T-helper 9 cell (primary cell): ENCODE results near the gene RECQL5.
"Not testable (repeated sequence)": the region's sequence is repeated elsewhere in the genome, so short reads cannot be mapped to it uniquely, and the experiment has no call there.

Source experiments
- DNase-seq: peaks from one replicate; pipeline ENCODE4 v3.0.0-alpha.2; 2020

Gene RECQL5

GRCh38 chr17:75589919-75590303 lies 77.0 kb downstream of the RECQL5 start:
- DNase-seq = no peak

DNA sequence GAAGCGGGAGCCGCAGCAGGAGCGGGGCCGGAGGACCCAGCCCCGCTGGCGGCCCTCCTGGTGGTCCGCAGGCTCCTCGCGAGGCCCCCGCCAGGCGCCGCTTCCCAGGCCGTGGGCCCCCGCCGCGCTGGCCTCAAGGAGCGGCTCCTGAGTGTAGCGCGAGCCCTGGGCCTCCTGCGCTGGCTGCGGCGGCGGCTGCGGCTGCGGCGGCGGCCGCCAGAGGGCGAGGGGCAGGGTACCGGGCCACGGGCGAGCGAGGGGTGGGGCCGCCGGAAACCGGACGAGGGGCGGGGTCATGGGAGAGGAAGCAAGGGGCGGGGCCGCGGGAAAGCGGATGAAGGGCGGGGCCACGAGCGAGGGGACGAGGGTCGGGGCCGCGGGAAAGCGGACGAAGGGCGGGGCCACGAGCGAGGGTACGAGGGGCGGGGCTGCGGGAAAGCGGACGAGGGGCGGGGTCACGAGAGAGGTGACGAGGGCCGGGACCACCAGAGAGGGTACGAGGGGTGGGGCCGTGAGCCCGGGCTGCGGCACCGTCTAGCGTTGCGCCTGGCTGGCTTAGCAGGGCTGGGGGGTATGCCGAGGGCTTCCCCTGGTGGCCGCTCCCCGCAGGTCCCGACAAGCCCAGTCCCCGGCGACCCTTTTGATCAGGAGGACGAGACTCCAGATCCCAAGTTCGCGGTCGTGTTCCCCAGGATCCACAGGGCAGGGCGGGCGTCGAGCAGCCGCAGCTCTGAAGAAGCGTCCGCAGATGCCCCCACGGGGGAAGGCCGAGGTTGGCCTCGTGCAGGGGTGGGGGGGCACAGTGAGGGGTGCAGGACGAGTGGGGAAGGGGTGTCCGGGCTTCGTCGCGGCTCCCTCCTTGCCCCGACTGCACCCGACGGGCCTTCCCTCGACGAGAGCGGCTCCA lies 77.7 kb downstream of the RECQL5 start:
- peak; percentile 95 for DNase-seq

DNA sequence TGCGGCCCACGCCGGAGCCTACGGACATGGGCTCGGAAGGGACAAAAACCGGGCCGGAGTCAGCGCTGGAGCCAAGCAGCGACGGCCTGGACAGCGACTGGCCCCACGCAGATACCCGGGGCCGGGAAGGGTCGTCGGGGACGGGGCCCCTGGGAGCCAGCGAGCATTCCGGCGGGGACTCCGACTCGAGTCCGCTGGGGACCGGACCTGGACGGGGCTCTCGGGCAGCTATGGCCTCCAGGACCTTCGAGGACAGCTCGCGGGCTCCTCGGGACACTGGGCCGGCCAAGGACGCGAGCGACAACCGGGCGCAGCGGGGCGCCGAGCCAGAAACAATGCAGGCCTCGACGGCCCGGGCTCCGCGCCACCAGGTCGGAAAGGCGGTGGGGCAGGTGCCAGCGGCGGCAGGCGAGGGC lies 78.3 kb downstream of the RECQL5 start:
- no peak for DNase-seq

DNA sequence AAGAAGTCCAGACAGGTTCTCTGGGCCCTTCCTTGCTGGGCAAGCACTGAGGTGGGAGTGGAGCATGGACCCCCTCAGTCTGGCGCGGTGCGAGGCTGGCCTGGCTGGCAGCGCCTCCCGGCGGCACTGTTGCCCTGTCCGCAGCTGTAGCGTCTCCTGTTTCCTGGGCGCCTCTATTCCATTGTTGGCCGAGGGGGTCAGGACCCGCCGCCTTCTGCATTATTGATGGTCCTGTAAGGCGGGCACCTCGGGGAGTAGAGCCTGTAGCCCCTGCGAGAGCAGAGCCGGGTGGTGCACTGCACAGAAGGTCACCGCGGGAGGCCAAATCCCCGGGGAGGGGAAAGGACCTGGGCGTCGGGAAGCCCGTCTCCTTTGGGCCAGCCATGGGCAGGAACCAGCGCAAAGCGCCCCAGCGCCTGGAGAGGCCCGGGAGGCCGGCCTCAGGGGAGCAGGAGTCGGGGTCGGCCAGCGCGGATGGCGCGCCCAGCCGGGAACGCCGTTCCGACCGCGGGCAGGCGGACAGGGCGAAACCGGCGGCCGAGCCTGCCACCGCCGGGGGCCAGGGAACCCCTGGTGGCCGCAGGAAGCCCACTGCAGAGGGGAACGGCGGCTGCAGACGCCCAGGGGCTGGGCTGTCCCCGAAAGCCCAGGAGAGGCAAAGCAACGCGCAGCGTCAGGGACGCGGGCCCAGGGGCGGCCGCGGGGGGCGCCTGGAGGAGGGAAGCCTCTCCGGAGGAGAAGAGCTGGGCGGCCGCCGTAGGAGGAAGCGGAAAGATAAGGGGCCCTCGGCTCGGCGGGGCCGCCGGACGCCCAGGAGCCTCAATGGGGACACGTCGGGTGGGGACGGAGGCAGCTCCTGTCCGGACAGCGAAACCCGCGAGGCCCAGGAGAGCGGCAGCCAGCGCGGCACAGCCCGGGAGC lies 79.0 kb downstream of the RECQL5 start, which contains the start of gene MYO15B:
Gene MYO15B (plus strand): TSS at position 126 of the 921 bp plus-strand sequence. CDS start 258 bp downstream, at position 384.
- peak; percentile 20 for DNase-seq

GRCh38 chr17:75584849-75585175 lies 82.1 kb downstream of the RECQL5 start:
- DNase-seq = no peak

- DNase-seq = not testable (repeated sequence)
Observed at GRCh38 chr17:75583197-75583596, 83.8 kb downstream of the RECQL5 start.

DNA sequence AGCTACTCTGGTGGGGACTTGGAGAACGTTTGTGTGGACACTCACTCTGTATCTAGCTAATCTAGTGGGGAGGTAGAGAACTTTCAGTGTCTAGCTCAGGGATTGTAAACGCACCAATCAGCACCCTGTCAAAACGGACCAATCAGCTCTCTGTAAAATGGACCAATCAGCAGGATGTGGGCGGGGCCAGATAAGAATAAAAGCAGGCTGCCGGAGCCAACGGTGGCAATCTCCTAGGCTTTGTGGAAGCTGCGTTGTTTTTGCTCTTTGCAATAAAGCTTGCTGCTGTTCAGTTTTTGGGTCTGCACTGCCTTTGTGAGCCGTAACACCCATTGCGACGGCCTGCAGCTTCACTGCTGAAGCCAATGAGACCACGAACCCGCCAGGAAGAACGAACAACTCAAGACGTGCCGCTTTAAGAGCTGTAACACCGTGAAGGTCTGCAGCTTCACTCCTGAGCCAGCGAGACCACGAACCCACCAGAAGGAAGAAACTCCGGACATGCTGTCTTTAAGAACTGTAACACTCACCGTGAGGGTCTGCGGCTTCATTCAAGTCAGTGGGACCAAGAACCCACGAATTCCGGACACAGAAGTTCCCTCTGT lies 85.7 kb downstream of the RECQL5 start:
- DNase-seq = not testable (repeated sequence)
